SIG-M5 treated with dmso at 0.1 percent for 504 hours (cell line): ENCODE results near the gene GSC2.
A peak's percentile ranks its signal among the peaks of the same experiment; 100 is the strongest.
"Not testable (repeated sequence)": the region's sequence is repeated elsewhere in the genome, so short reads cannot be mapped to it uniquely, and the experiment has no call there.

Source experiments
- DNase-seq: peaks from one replicate; lab custom pipeline; 2025; ENCODE audit not compliant: unreplicated experiment; lab: John Stamatoyannopoulos, UW

GSC2 gene

GRCh38 chr22:19178065-19178656, 28.1 kb upstream of the GSC2 start:
- peak; percentile 36 for DNase-seq

GRCh38 chr22:19177164-19178064, 27.3 kb upstream of the GSC2 start:
- no peak for DNase-seq

GRCh38 chr22:19176732-19177131, 26.6 kb upstream of the GSC2 start:
- no peak for DNase-seq

- DNase-seq = no peak
Measured at GRCh38 chr22:19176175-19176643, 26.1 kb upstream of the GSC2 start.

- DNase-seq = no peak
Measured at GRCh38 chr22:19175602-19176174, 25.6 kb upstream of the GSC2 start.

- DNase-seq = no peak
Measured at GRCh38 chr22:19175026-19175601, 25.0 kb upstream of the GSC2 start.

GRCh38 chr22:19174106-19175025, 24.3 kb upstream of the GSC2 start:
- peak; percentile 84 for DNase-seq

GRCh38 chr22:19173047-19174035, 23.2 kb upstream of the GSC2 start:
- DNase-seq = no peak

- no peak for DNase-seq
Measured at GRCh38 chr22:19172213-19173046, 22.3 kb upstream of the GSC2 start.

- DNase-seq = no peak
Measured at GRCh38 chr22:19169947-19170318, 19.8 kb upstream of the GSC2 start.

GRCh38 chr22:19169002-19169946, 19.2 kb upstream of the GSC2 start:
- DNase-seq = no peak

- DNase-seq = no peak
Measured at GRCh38 chr22:19168088-19168890, 18.2 kb upstream of the GSC2 start.

GRCh38 chr22:19167106-19167869, 17.2 kb upstream of the GSC2 start:
- DNase-seq = no peak

GRCh38 chr22:19166421-19166820, 16.3 kb upstream of the GSC2 start:
- no peak for DNase-seq

- DNase-seq = no peak
Measured at GRCh38 chr22:19164425-19164824, 14.3 kb upstream of the GSC2 start.

GRCh38 chr22:19158649-19159048, 8.6 kb upstream of the GSC2 start:
- DNase-seq = not testable (repeated sequence)
